Trophoblast cell (in vitro differentiated cells and primary cell): Measurements from ENCODE around the gene TIMP3.
A peak's percentile ranks its signal among the peaks of the same experiment; 100 is the strongest.

Experiments
- DNase-seq, 2 donors: peaks; one replicate each; pipeline ENCODE4 v3.0.0-alpha.2; 2016
- H2AFZ ChIP-seq: 2 replicates; pipeline ENCODE4 v1.6.1; 2013; ENCODE audit warnings: low read length, moderate library complexity, mild to moderate bottlenecking; ENCODE audit not compliant: insufficient read depth, poor library complexity
- H2AK5ac ChIP-seq: 2 replicates; pipeline ENCODE4 v1.6.1; 2013; ENCODE audit warnings: mild to moderate bottlenecking, low read length
- H2BK120ac ChIP-seq: 2 replicates; pipeline ENCODE4 v1.6.1; 2013; ENCODE audit warnings: low read length, mild to moderate bottlenecking, moderate library complexity; ENCODE audit not compliant: insufficient read depth, poor library complexity
- H2BK12ac ChIP-seq: 2 replicates; pipeline ENCODE4 v1.6.1; 2013; ENCODE audit warnings: mild to moderate bottlenecking, low read length, moderate library complexity
- H2BK5ac ChIP-seq: 2 replicates; pipeline ENCODE4 v1.6.1; 2013; ENCODE audit warnings: low read length, low read depth, moderate library complexity, mild to moderate bottlenecking; ENCODE audit not compliant: poor library complexity
- H3K14ac ChIP-seq: 2 replicates; pipeline ENCODE4 v1.6.1; 2013; ENCODE audit warnings: mild to moderate bottlenecking, low read length
- H3K18ac ChIP-seq: 2 replicates; pipeline ENCODE4 v1.6.1; 2013; ENCODE audit warnings: mild to moderate bottlenecking, low read length
- H3K23ac ChIP-seq: 2 replicates; pipeline ENCODE4 v1.6.1; 2013; ENCODE audit warnings: low read length
- H3K27ac ChIP-seq: 2 replicates; pipeline ENCODE4 v1.5.1; 2013; ENCODE audit warnings: low read depth, mild to moderate bottlenecking, inconsistent platforms, low read length, moderate library complexity
- H3K27me3 ChIP-seq: 2 replicates; pipeline ENCODE4 v1.6.1; 2013; ENCODE audit warnings: inconsistent platforms, mild to moderate bottlenecking, low read length, moderate library complexity; ENCODE audit not compliant: insufficient read depth
- H3K36me3 ChIP-seq, 2 experiments: 1 replicate in 1 of 2; 2 replicates in 1 of 2; pipeline ENCODE4 v1.6.1; 2013; ENCODE audit warnings: low read length in 2 of 2, mild to moderate bottlenecking in 2 of 2, moderate library complexity in 1 of 2; ENCODE audit not compliant: insufficient read depth in 2 of 2, control insufficient read depth in 1 of 2
- H3K4ac ChIP-seq: 2 replicates; pipeline ENCODE4 v1.6.1; 2013; ENCODE audit warnings: low read depth, mild to moderate bottlenecking, low read length, moderate library complexity
- H3K4me1 ChIP-seq, 2 experiments: 1 replicate in 1 of 2; 2 replicates in 1 of 2; pipeline ENCODE4 v1.6.1; 2013; ENCODE audit warnings: low read length in 2 of 2, mild to moderate bottlenecking in 2 of 2, moderate library complexity in 1 of 2; ENCODE audit not compliant: insufficient read depth in 2 of 2, control insufficient read depth in 1 of 2
- H3K4me2 ChIP-seq: 2 replicates; pipeline ENCODE4 v1.6.1; 2013; ENCODE audit warnings: inconsistent platforms, mild to moderate bottlenecking, low read length, moderate library complexity
- H3K4me3 ChIP-seq: 2 replicates; pipeline ENCODE4 v1.5.1; 2013; ENCODE audit warnings: mild to moderate bottlenecking, low read depth, low read length, inconsistent platforms
- H3K79me1 ChIP-seq: one replicate; pipeline ENCODE4 v1.6.1; 2013; ENCODE audit warnings: low read length
- H3K79me2 ChIP-seq: 2 replicates; pipeline ENCODE4 v1.6.1; 2013; ENCODE audit warnings: low read length, mild to moderate bottlenecking; ENCODE audit not compliant: control insufficient read depth, insufficient read depth, poor library complexity
- H3K9ac ChIP-seq: 2 replicates; pipeline ENCODE4 v1.6.1; 2013; ENCODE audit warnings: mild to moderate bottlenecking, low read length
- H3K9me3 ChIP-seq: 2 replicates; pipeline ENCODE4 v1.6.1; 2013; ENCODE audit warnings: low read depth, mild to moderate bottlenecking, control low read depth, inconsistent platforms, low read length; ENCODE audit not compliant: insufficient read depth
- H4K12ac ChIP-seq: 2 replicates; pipeline ENCODE4 v1.6.1; 2013; ENCODE audit warnings: low read depth, mild to moderate bottlenecking, low read length, moderate library complexity
- H4K8ac ChIP-seq: 2 replicates; pipeline ENCODE4 v1.6.1; 2013; ENCODE audit warnings: low read depth, mild to moderate bottlenecking, low read length, moderate library complexity
- H4K91ac ChIP-seq: one replicate; pipeline ENCODE4 v1.6.1; 2013; ENCODE audit warnings: low read depth, mild to moderate bottlenecking, low read length, moderate library complexity
- WGBS: extraction: QIAGEN DNeasy Blood & Tissue Kit; methylation state at CpG from one replicate; pipeline ENCODE4 v1.1.7; 2013; ENCODE audit warnings: missing lambda C conversion rate; ENCODE audit not compliant: insufficient read length, insufficient coverage; ENCODE audit errors: extremely low coverage; 5-methylcytosine and 5-hydroxymethylcytosine counted together

The TIMP3 gene

DNA sequence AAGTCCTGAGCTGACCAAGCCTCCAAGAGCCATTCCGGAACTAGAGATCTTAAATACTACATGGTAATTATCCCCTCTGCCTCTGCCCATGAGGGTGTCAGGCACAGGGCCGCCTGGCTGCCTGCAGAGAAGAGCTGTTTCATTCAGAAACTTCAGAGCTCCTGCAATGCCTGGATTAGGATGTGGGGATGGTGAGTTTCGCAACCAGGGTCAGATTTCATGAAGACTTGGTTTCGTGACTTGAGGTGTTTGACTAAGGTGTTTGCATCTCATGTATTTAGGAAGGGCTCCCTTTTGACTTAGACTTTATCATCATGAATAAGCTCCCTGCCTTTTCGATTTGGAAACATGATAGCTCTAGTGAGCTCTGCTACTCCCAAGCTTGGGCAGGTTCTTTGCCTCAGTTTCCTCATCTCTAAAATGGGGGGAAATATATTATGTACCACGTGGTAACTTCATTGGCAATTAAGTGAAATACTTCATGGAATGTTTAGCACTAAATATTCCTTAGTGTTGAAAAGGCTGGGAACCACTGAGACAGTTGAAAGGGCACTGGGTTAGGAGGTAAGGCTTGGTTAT is 9.1 kb downstream of the TIMP3 start:
- no peak overlapping the region for H2BK120ac ChIP-seq
- H4K12ac ChIP-seq: no peak overlapping the region
- peaks cover 6% of the 10 kb centered on the region for H3K79me2 ChIP-seq
- no peak overlapping the region for H2AFZ ChIP-seq
- no peak overlapping the region for H2AK5ac ChIP-seq
- H3K14ac ChIP-seq: no peak overlapping the region
- no peak overlapping the region for H3K4me2 ChIP-seq
- peak; percentile 68 to 70 for DNase-seq
- H3K79me1 ChIP-seq: no peaks in the 10 kb centered on the region
- H3K36me3 ChIP-seq: peaks cover 11 to 38% of the 10 kb centered on the region in 2 experiments
- no peaks in the 10 kb centered on the region for H3K27me3 ChIP-seq
- H3K4me1 ChIP-seq: peaks cover 2 to 3% of the 10 kb centered on the region in 2 experiments
- no peak overlapping the region for H4K91ac ChIP-seq
- no CpG with 5 or more reads among the region's 6 CpGs for WGBS
- H3K23ac ChIP-seq: no peak overlapping the region
- H2BK12ac ChIP-seq: no peak overlapping the region
- H3K18ac ChIP-seq: no peak overlapping the region
- no peaks in the 10 kb centered on the region for H3K9me3 ChIP-seq
- H4K8ac ChIP-seq: no peak overlapping the region
- no peak overlapping the region for H2BK5ac ChIP-seq
- no peak overlapping the region for H3K27ac ChIP-seq
- H3K4ac ChIP-seq: no peak overlapping the region
- H3K9ac ChIP-seq: no peak overlapping the region
- H3K4me3 ChIP-seq: no peak overlapping the region

DNA sequence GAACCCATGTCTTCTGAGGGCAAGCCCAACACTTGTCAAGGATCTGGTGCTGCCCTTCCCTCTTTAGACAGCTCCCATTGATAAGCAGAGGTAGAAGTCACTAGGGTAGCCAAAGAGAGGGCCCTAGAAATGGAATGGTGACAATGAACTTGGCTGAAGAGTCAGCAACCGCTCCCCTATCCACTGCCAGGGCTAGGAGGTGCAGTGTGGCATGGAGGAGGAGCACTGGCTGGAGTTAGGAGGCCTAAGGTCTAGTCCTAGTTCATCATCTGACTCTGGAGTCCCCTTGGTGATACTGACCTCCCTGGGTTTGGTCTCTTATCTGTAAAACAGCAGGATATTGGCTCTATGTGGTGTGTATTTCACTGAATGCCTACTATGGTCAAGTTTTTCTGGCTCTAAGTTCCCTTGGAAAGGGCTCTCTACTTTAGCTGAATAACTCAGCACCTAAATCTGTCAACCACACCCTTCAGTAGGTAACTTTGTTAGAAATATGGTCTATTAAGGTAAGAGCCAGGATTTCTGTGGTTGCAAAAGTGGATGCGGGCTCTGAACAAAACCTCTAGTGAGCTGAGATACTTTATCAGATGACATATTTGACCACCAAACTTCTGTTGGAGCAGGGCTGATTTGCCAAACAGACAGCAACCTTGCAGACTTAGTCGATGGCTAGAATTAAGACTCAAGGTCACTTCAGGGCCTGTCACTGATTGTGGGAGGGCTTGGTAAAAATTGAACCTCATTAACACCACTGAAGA is 10.5 kb downstream of the TIMP3 start:
- H3K14ac ChIP-seq: no peak overlapping the region
- no peaks in the 10 kb centered on the region for H3K9me3 ChIP-seq
- H4K8ac ChIP-seq: no peak overlapping the region
- no peak overlapping the region for H3K9ac ChIP-seq
- H3K18ac ChIP-seq: no peak overlapping the region
- H3K36me3 ChIP-seq: peaks cover 18 to 41% of the 10 kb centered on the region in 2 experiments
- H3K4ac ChIP-seq: no peak overlapping the region
- no peak overlapping the region for H2BK120ac ChIP-seq
- H3K4me2 ChIP-seq: no peak overlapping the region
- no peaks in the 10 kb centered on the region for H3K79me1 ChIP-seq
- no peak overlapping the region for H3K27ac ChIP-seq
- no peak overlapping the region for H4K91ac ChIP-seq
- peaks cover 4 to 10% of the 10 kb centered on the region in 2 experiments for H3K4me1 ChIP-seq
- no peaks in the 10 kb centered on the region for H3K27me3 ChIP-seq
- H3K79me2 ChIP-seq: peaks cover 6% of the 10 kb centered on the region
- no peak overlapping the region for H2BK12ac ChIP-seq
- H4K12ac ChIP-seq: no peak overlapping the region
- H2AFZ ChIP-seq: no peak overlapping the region
- DNase-seq: peak in 1 of 2 donors; percentile 75
- no CpG with 5 or more reads among the region's 3 CpGs for WGBS
- no peak overlapping the region for H3K23ac ChIP-seq
- no peak overlapping the region for H2BK5ac ChIP-seq
- no peak overlapping the region for H2AK5ac ChIP-seq
- no peak overlapping the region for H3K4me3 ChIP-seq

DNA sequence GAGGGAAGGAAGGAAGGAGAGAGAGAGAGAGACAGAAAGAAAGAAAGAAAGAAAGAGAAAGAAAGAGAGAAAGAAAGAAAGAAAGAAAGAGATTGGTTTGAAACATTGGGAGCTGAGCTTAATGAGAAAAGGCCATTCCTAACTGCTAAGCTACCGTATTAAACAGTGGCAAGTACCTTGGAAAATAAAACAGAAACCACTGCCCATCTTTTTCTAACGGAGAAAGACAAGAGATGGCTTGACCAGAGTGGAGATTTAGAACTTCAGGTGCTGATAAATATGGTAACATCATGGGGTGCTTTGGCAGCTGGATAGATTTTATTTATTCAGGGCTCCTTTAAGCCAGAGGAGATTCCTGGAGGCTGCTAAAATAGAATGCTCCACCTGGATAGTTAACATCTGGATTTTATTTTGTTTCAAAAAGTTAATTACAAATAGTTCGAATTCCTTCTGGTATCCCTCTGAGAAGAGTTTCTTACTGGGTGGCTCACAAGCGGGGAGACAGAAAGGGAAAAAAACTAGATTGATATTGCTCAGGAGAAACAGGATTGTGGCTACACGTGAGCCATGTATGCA is 12.9 kb downstream of the TIMP3 start:
- no peak overlapping the region for H2AK5ac ChIP-seq
- H3K9me3 ChIP-seq: no peaks in the 10 kb centered on the region
- H2BK120ac ChIP-seq: no peak overlapping the region
- H3K4me1 ChIP-seq: peaks cover 18% of the 10 kb centered on the region in 2 experiments
- no peak overlapping the region for H2BK5ac ChIP-seq
- no peak overlapping the region for H3K4me2 ChIP-seq
- H3K4me3 ChIP-seq: no peak overlapping the region
- no peak overlapping the region for H3K18ac ChIP-seq
- peaks cover 6% of the 10 kb centered on the region for H3K79me2 ChIP-seq
- H4K8ac ChIP-seq: no peak overlapping the region
- peaks cover 25 to 45% of the 10 kb centered on the region in 2 experiments for H3K36me3 ChIP-seq
- no peak overlapping the region for H3K4ac ChIP-seq
- no peak overlapping the region for H4K12ac ChIP-seq
- no peak overlapping the region for H2AFZ ChIP-seq
- WGBS: no CpG with 5 or more reads among the region's 5 CpGs
- H3K27me3 ChIP-seq: no peaks in the 10 kb centered on the region
- H2BK12ac ChIP-seq: no peak overlapping the region
- H3K27ac ChIP-seq: no peak overlapping the region
- H4K91ac ChIP-seq: no peak overlapping the region
- DNase-seq: no peak
- no peak overlapping the region for H3K9ac ChIP-seq
- peaks cover 2% of the 10 kb centered on the region for H3K79me1 ChIP-seq
- H3K23ac ChIP-seq: no peak overlapping the region
- H3K14ac ChIP-seq: no peak overlapping the region

DNA sequence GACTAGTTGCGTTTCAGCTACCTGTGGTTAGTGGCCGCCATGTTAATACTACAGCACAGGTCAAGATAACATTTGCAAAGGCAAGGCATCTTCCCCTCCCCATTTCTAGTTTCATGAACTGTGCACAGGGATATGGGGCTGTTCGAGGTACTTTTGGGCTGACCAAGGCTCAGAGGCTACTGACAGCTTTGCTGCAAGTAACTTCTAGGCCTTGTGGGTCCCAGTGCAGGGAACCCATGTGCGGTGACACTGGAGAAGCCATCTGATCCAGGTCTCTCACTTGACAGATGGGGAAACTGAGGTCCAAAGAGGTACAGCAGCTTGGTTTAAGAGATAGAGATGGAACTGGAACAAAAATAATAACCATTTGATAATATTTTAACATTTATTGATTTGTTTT is 13.6 kb downstream of the TIMP3 start:
- Histone ChIP-seq H3K4ac (peak overlapping the region; percentile 51), H3K9me3 (no peaks in the 10 kb centered on the region), H3K14ac (no peak overlapping the region), H3K36me3 (peaks cover 29 to 45% of the 10 kb centered on the region in 2 experiments), H3K27ac (no peak overlapping the region), H3K79me2 (peaks cover 4% of the 10 kb centered on the region), H2AFZ (peak overlapping the region; percentile 40), H2AK5ac (no peak overlapping the region), H3K18ac (no peak overlapping the region), H4K8ac (no peak overlapping the region), H3K27me3 (no peaks in the 10 kb centered on the region), H2BK5ac (no peak overlapping the region), H3K4me2 (no peak overlapping the region), H3K4me3 (no peak overlapping the region), H3K9ac (no peak overlapping the region), H4K12ac (no peak overlapping the region), H2BK12ac (no peak overlapping the region), H3K79me1 (peaks cover 2% of the 10 kb centered on the region), H3K4me1 (peaks cover 18 to 19% of the 10 kb centered on the region in 2 experiments), H3K23ac (no peak overlapping the region), H2BK120ac (no peak overlapping the region), H4K91ac (no peak overlapping the region)
- no peak for DNase-seq
- WGBS: no CpG with 5 or more reads among the region's 4 CpGs
